HG02610 (cell line): ENCODE data around the gene HBS1L.

Experiments
- ATAC-seq: cut with Tn5 transposase; IDR thresholded peaks from one replicate; pipeline ENCODE4 v1.9.1; 2021; ENCODE audit warnings: mild to moderate bottlenecking, moderate library complexity; ENCODE audit not compliant: unreplicated experiment

Gene HBS1L

DNA sequence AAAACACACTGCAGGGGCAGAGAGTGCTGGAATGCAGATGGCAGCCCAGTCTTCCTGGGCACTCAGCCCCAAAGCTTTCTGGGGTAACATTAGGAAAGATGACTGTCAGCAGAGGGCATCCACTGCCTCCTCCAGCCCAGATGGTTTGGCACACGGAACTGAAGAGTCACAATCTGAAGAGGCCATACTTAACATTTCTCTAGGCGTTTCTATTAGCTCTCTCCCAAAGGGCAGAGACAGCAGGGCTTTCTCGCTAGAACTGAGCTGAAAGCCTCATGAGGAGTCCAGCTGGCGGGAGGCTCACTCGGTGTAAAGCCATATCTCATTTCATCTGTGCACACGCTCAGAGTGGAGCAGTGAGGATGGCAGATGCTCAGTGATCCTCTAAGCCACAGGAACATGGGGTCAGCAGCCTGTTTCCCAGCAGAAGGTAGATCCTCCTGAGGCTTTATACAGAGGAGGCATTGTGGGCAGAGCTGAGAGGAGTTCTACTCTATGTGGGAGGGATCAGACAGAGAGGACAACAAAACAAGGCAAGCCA, 132.8 kb downstream of the HBS1L start:
- ATAC-seq = no peak

DNA sequence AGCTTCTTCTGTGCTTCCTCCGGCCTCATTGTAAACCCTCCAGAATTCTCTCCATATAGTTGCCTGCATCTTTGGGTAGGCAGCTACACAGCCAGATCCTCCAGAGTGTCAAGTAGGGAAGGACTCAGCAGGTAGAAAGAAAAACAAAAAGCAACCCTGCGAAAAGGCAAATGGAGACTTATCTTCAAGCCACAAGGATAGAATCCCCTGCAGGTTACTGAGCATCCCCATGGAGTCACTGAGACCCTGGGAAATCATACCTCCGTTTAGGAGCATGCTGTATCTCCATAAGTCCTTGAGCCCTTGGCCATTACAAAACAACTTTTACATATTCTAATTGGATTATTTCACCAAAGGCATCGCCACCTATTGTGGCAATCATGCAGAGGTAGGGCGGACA, 133.3 kb downstream of the HBS1L start:
- no peak for ATAC-seq

DNA sequence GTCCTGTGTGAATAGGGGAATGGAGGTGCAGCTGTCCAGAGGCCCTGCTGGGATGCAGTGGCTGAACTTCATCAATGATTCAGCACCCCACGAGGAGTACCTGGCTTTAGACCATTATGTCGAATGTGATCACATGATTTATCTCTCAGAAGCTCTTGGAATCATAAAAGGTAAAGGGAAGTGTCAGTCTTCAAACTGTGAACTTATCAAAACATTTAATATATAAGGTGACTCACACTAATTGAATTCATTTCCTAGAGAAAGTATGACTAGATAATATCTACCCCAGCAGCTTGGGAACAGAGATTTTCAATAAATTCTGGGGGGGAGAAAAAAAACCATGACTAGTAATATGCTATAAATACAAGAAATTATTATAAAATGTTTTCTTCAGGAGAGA, 134.2 kb downstream of the HBS1L start:
- ATAC-seq = no peak

DNA sequence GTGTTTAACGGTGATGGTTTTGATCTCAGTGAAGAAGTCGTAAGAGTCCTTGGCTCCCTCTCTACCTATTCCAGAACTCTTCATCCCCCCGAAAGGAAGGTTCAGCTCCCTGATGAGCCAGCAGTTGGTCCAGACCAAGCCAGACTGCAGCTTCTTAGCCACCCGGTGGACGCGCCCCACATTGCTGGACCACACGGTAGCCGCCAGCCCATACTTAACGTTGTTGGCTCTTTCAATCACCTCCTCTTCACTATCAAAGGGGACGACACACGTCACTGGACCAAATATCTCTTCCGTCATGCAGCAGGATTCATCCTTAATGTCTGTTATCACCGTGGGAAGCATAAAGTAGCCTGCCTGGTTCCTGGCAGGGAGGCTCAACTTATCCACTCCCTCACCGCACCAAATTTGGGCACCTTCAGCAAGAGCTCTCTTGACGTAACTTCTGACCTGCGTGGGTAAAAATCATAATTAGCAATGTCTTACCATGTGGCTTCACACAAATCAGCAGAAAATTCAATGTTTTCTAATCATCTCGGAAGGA, 136.1 kb downstream of the HBS1L start:
- no peak for ATAC-seq

DNA sequence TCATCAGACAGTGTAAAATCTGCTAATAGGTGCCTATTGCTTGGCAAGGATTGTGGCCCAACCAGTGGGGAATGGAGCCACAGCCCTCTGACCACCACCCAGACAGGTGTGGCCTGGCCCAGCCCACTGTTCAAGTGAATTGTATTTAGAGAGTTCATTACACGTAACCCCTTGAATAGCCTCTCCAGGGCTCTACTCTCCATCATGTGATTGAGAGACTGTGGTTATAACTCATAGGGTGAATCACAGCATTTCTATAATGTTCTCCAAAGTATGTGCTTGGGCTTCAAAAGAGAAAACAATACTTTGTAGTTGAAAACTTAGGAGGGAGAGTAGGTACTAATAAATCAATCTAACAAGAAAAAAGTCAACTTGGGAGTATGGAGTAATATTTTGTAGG, 143.1 kb downstream of the HBS1L start:
- no peak for ATAC-seq

DNA sequence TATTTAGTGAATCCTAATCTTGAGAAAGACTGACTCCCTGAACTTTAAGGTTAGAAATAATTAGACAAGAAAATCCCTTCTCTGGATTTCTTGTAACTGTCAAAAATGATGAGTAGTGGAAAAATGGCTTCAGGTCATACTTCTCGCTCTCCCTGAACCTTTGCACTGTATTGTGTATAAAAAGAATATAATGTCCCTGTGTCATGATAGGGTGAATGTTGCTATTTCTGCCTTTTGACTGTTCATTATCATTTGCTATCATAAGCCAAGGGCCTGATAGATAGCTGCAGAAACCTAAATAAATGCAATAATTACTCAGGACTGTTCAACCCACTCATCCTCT, 144.1 kb downstream of the HBS1L start:
- no peak for ATAC-seq
